ENCODE results near the gene AGAP1.

The AGAP1 gene

DNA sequence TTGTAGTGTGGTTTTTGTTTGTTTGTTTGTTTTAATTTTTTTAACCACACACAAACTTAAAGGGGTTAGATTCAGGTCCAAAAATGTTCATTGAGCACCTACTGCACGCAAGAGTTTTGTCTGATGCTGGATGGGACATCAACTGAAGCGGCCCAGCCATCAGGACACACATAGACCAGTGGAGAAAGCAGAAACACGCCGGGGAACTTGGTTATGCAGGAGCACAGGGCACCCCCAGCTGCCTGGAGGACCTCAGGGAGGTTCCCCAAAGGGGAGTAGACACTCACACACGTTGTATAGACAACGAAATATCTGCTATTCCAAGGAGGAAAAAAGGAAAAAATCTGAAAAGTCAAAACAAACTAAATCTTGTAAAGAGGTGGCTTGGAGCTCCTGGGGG, 482.7 kb downstream of the AGAP1 start:
- ATAC-seq (ENCODE audit: low read depth): no peak
- H3K4me1 ChIP-seq (ENCODE audit: insufficient read depth, poor library complexity, severe bottlenecking): no peaks in the 10 kb centered on the region
- 0 out of 2 replicates have a peak, but pooled peaks cover 4% of the 10 kb centered on the region for H3K36me3 ChIP-seq (ENCODE audit: low read depth)
- no peak overlapping the region for H3K4me3 ChIP-seq (ENCODE audit: severe bottlenecking)
- H3K9me3 ChIP-seq (ENCODE audit: severe bottlenecking): no peaks in the 10 kb centered on the region
- TF ChIP-seq, protein P1, sequence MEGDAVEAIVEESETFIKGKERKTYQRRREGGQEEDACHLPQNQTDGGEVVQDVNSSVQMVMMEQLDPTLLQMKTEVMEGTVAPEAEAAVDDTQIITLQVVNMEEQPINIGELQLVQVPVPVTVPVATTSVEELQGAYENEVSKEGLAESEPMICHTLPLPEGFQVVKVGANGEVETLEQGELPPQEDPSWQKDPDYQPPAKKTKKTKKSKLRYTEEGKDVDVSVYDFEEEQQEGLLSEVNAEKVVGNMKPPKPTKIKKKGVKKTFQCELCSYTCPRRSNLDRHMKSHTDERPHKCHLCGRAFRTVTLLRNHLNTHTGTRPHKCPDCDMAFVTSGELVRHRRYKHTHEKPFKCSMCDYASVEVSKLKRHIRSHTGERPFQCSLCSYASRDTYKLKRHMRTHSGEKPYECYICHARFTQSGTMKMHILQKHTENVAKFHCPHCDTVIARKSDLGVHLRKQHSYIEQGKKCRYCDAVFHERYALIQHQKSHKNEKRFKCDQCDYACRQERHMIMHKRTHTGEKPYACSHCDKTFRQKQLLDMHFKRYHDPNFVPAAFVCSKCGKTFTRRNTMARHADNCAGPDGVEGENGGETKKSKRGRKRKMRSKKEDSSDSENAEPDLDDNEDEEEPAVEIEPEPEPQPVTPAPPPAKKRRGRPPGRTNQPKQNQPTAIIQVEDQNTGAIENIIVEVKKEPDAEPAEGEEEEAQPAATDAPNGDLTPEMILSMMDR (IDR thresholded peaks at IDR 0.05; ENCODE audit: poor library complexity, severe bottlenecking): no peak
- H3K27ac ChIP-seq (ENCODE audit: poor library complexity, severe bottlenecking): no peak overlapping the region
- H3K27me3 ChIP-seq (ENCODE audit: insufficient read depth, poor library complexity, severe bottlenecking): no peaks in the 10 kb centered on the region
- no peak for DNase-seq (ENCODE audit: low spot score)

DNA sequence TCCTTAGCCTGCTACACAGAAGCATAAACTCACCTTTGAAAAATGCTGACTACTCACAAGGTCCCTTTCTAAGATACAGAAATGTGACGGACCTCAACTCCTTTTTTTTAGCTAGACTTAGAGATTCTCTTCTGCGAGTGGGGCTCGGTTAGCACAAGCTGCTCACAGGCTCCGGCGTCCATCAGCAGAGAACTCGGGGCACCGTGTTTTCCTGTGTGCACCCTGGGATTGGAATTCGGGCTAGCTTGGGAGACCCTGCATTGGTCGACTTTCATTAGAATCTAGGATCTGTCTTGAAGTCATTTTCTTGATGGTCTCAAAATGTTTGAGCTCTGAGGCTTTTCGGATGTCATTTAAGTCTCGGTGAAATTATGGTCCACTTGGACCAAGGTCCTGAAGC, 483.1 kb downstream of the AGAP1 start:
- Histone ChIP-seq H3K27me3 (ENCODE audit: insufficient read depth, poor library complexity, severe bottlenecking) (no peaks in the 10 kb centered on the region), H3K36me3 (ENCODE audit: low read depth) (0 out of 2 replicates have a peak, but pooled peaks cover 2% of the 10 kb centered on the region), H3K9me3 (ENCODE audit: severe bottlenecking) (no peaks in the 10 kb centered on the region)

DNA sequence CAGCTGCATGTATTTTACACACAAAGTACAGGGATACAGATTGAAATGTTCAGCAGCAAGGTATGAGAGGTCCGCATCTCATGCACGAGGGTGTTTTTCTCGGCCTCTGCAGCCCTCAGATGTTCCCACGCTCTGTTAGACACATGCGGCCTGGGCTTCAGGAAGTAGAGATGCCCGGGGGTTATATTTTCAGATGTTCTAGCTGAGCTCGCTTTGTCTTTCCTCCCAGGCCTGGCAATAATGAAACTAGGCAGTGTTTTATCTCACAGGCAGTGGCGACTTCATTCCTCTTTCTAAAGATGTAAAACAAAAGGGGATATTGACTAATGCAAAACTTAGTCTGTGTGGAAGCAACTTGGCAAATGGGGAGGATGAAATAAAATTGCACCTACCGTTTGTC, 483.6 kb downstream of the AGAP1 start:
- no peak overlapping the region for H3K27ac ChIP-seq (ENCODE audit: poor library complexity, severe bottlenecking)
- no peak for DNase-seq (ENCODE audit: low spot score)
- TF ChIP-seq, protein P1 (IDR thresholded peaks at IDR 0.05; ENCODE audit: poor library complexity, severe bottlenecking): no peak
- H3K9me3 ChIP-seq (ENCODE audit: severe bottlenecking): no peaks in the 10 kb centered on the region
- no peaks in the 10 kb centered on the region for H3K4me1 ChIP-seq (ENCODE audit: insufficient read depth, poor library complexity, severe bottlenecking)
- ATAC-seq (ENCODE audit: low read depth): no peak
- H3K4me3 ChIP-seq (ENCODE audit: severe bottlenecking): no peak overlapping the region
- H3K27me3 ChIP-seq (ENCODE audit: insufficient read depth, poor library complexity, severe bottlenecking): no peaks in the 10 kb centered on the region
- H3K36me3 ChIP-seq (ENCODE audit: low read depth): no peaks in the 10 kb centered on the region

More for the DNA sequence above, 483.1 kb downstream of the AGAP1 start:
- Histone ChIP-seq H3K27ac (ENCODE audit: poor library complexity, severe bottlenecking) (no peak overlapping the region), H3K4me3 (ENCODE audit: severe bottlenecking) (no peak overlapping the region), H3K4me1 (ENCODE audit: insufficient read depth, poor library complexity, severe bottlenecking) (no peaks in the 10 kb centered on the region)
- no peak for DNase-seq (ENCODE audit: low spot score)
- TF ChIP-seq, protein P1 (IDR thresholded peaks at IDR 0.05; ENCODE audit: poor library complexity, severe bottlenecking): no peak
- no peak for ATAC-seq (ENCODE audit: low read depth)

DNA sequence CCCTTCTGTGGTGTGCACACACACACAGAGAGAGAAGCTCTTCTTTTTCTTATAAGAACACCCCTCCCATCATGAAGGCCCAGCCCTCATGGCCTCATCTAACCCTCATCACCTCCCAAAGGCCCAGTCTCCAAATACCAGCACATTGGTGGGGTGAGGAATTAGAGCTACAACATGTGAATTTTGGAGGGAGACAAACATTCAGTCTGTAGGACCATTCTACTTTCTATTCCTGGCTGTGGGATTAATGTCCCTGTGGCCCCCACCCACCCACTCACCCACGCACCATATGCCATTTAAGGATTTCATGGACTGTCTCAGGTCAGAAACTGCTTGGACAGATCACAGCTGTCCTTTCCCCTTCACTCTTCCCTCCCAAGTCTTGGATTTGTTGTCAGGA, 484.2 kb downstream of the AGAP1 start:
- DNase-seq (ENCODE audit: low spot score) (no peak), ATAC-seq (ENCODE audit: low read depth) (no peak)
- Histone ChIP-seq H3K27me3 (ENCODE audit: insufficient read depth, poor library complexity, severe bottlenecking) (no peaks in the 10 kb centered on the region), H3K27ac (ENCODE audit: poor library complexity, severe bottlenecking) (no peak overlapping the region), H3K4me3 (ENCODE audit: severe bottlenecking) (no peak overlapping the region), H3K4me1 (ENCODE audit: insufficient read depth, poor library complexity, severe bottlenecking) (no peaks in the 10 kb centered on the region), H3K9me3 (ENCODE audit: severe bottlenecking) (no peaks in the 10 kb centered on the region), H3K36me3 (ENCODE audit: low read depth) (no peaks in the 10 kb centered on the region)
- TF ChIP-seq, protein P1 (IDR thresholded peaks at IDR 0.05; ENCODE audit: poor library complexity, severe bottlenecking): no peak

DNA sequence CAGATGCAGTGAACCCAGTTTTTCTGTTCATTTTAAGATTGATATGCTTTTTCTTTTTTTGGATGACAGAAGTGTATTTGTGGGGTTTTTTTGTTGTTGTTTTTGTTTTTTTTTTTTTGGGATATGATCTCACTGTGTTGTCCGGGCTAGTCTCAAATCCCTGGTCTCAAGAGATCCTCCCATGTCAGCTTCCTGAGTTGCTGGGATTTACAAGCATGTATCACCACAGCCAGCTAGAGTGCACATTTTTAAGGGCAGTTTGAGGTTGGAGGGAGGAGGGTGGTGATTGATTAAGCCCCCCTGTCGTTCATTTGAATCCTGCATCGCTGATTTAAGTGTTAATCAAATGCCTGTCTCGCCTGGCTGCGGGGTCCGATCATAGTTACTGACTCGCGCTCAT, 485.2 kb downstream of the AGAP1 start:
- Histone ChIP-seq H3K4me3 (ENCODE audit: severe bottlenecking) (no peak overlapping the region), H3K36me3 (ENCODE audit: low read depth) (no peaks in the 10 kb centered on the region), H3K9me3 (ENCODE audit: severe bottlenecking) (no peaks in the 10 kb centered on the region), H3K4me1 (ENCODE audit: insufficient read depth, poor library complexity, severe bottlenecking) (no peaks in the 10 kb centered on the region), H3K27ac (ENCODE audit: poor library complexity, severe bottlenecking) (no peak overlapping the region), H3K27me3 (ENCODE audit: insufficient read depth, poor library complexity, severe bottlenecking) (no peaks in the 10 kb centered on the region)
- TF ChIP-seq, protein P1 (IDR thresholded peaks at IDR 0.05; ENCODE audit: poor library complexity, severe bottlenecking): no peak
- DNase-seq (ENCODE audit: low spot score) (no peak), ATAC-seq (ENCODE audit: low read depth) (no peak)

Data from RWPE2 (cell line).